Progenitor cell of endocrine pancreas (in vitro differentiated cells): Measurements from ENCODE around the gene LAG3. TPM values are rescaled to one million over a fixed set of nuclear protein-coding genes. Genes with fewer than 3 reads are reported as not detected.

ENCODE experiments used
- DNase-seq: peaks from one replicate; pipeline ENCODE4 v3.0.0; 2021; ENCODE audit warnings: low spot score; ENCODE audit not compliant: unreplicated experiment
- H3K27ac Mint-ChIP-seq: 2 replicates; pipeline ENCODE4 v1.8.0; 2021; ENCODE audit warnings: mild to moderate bottlenecking, moderate library complexity, mixed read lengths
- H3K27me3 Mint-ChIP-seq: 2 replicates; pipeline ENCODE4 v1.8.0; 2021; ENCODE audit warnings: mixed read lengths
- H3K36me3 Mint-ChIP-seq: 2 replicates; pipeline ENCODE4 v1.8.0; 2022; ENCODE audit warnings: mixed read lengths; ENCODE audit not compliant: insufficient read depth
- H3K4me1 Mint-ChIP-seq: 2 replicates; pipeline ENCODE4 v1.8.0; 2021; ENCODE audit warnings: low read depth, mixed read lengths
- H3K4me3 Mint-ChIP-seq: 2 replicates; pipeline ENCODE4 v1.8.0; 2021; ENCODE audit warnings: low read depth, mild to moderate bottlenecking, moderate library complexity, mixed read lengths
- H3K9me3 Mint-ChIP-seq: 2 replicates; pipeline ENCODE4 v1.8.0; 2021; ENCODE audit warnings: low read depth, mixed read lengths
- CTCF ChIP-seq: fragments of 200-600 bp; sonication (generic); IDR thresholded peaks from one replicate; pipeline ENCODE4 v1.5.0; 2021; ENCODE audit warnings: antibody characterized with exemption, mild to moderate bottlenecking; ENCODE audit not compliant: unreplicated experiment
- total RNA-seq: library from RNA; stranded (reverse); gene quantifications from 2 replicates; pipeline ENCODE4 v1.2.1, GENCODE V29; 2021

The LAG3 gene
- total RNA-seq, 1 donor from 2014 or later = 2.2 TPM

GRCh38 chr12:6780573-6780972 is 8.3 kb downstream of the LAG3 start:
- TF ChIP-seq CTCF = no peak
- Mint-ChIP-seq H3K36me3 (no peaks in the 10 kb centered on the region), H3K27ac (no peak overlapping the region), H3K27me3 (peaks cover 43% of the 10 kb centered on the region), H3K9me3 (no peaks in the 10 kb centered on the region), H3K4me1 (peaks cover 20% of the 10 kb centered on the region), H3K4me3 (no peak overlapping the region)
- no peak for DNase-seq

DNA sequence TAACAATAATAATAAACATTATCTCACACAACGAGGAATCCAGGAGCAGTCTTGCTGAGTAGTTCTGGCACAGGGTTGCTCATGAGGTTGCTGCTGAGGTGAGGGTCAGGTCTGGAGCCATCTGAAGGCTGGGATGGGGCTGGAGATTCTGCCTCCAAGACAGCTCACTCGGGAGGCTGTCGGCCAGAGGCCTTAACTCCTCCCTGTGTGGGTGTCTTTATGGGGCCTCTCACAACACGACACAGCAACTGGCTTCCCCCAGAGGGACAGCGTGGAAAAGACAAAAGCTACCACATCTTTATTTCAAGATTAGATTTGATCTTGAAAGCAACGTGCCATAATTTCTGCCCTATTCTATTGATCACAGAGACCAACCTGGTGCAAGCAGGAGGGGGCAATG is 9.8 kb downstream of the LAG3 start:
- Mint-ChIP-seq H3K27me3 (peaks cover 28% of the 10 kb centered on the region), H3K9me3 (no peaks in the 10 kb centered on the region), H3K27ac (no peak overlapping the region), H3K4me1 (peaks cover 13% of the 10 kb centered on the region), H3K36me3 (no peaks in the 10 kb centered on the region), H3K4me3 (no peak overlapping the region)
- DNase-seq = no peak
- no peak for TF ChIP-seq CTCF

- Mint-ChIP-seq H3K9me3 (no peaks in the 10 kb centered on the region), H3K4me3 (no peak overlapping the region), H3K27ac (no peak overlapping the region), H3K36me3 (no peaks in the 10 kb centered on the region), H3K27me3 (peaks cover 19% of the 10 kb centered on the region), H3K4me1 (peaks cover 13% of the 10 kb centered on the region)
- no peak for DNase-seq
- no peak for TF ChIP-seq CTCF
These were observed 10.7 kb downstream of the LAG3 start for GRCh38 chr12:6782850-6783566.

DNA sequence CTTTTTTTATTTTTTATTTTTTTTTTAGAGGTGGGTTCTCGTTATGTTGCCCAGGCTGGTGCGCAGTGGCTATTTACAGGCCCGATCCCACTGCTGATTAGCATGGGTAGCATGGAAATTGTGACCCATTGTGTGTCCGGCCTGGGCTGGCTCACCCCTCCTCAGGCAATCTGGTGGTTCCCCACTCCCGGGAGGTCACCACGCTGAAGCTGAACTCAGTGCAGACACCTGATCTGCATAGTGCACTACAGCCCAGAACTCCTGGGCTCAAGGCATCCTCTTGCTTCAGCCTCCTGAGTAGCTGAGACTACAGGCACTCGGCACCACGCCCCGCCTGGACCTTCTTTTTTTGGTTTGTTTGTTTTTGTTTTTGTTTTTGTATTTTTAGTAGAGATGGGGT is 11.5 kb downstream of the LAG3 start:
- Mint-ChIP-seq H3K9me3 (no peaks in the 10 kb centered on the region), H3K27me3 (peaks cover 14% of the 10 kb centered on the region), H3K36me3 (no peaks in the 10 kb centered on the region), H3K27ac (no peak overlapping the region), H3K4me3 (no peak overlapping the region), H3K4me1 (peaks cover 5% of the 10 kb centered on the region)
- TF ChIP-seq CTCF = no peak
- DNase-seq = no peak

DNA sequence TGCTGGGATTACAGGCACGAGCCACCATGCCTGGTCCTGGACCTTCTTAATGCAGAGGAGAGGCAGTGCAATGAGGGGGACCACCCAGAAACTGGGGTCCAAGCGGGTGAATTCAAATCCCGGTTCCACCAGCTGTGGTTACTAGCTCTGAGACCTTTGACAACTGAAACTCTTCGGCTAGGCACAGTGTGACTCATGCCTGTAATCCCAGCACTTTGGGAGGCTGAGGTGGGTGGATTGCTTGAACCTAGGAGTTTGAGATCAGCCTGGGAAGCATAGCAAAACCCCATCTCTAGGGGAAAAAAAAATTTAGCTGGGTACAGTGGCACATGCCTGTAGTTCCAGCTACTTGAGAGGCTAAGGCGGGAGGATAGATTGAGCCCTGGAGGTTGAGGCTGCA is 12.0 kb downstream of the LAG3 start:
- H3K4me3 Mint-ChIP-seq = no peak overlapping the region
- peaks cover 4% of the 10 kb centered on the region for H3K4me1 Mint-ChIP-seq
- DNase-seq = no peak
- H3K27ac Mint-ChIP-seq = no peak overlapping the region
- H3K9me3 Mint-ChIP-seq = no peaks in the 10 kb centered on the region
- no peaks in the 10 kb centered on the region for H3K36me3 Mint-ChIP-seq
- H3K27me3 Mint-ChIP-seq = peaks cover 16% of the 10 kb centered on the region
- TF ChIP-seq CTCF = no peak
